GM10266 (cell line): Measurements from ENCODE around the gene TGIF1.

ENCODE experiments used
- DNase-seq: peaks from one replicate; pipeline ENCODE4 v3.0.0; 2012; ENCODE audit errors: extremely low spot score
- TF ChIP-seq, protein P1 (sequence below): IDR thresholded peaks from 2 replicates; pipeline ENCODE4 v1.5.1; 2012; ENCODE audit warnings: mild to moderate bottlenecking, low read depth; ENCODE audit not compliant: control insufficient read depth, insufficient read depth; ENCODE audit errors: missing control alignments

TGIF1 gene

DNA sequence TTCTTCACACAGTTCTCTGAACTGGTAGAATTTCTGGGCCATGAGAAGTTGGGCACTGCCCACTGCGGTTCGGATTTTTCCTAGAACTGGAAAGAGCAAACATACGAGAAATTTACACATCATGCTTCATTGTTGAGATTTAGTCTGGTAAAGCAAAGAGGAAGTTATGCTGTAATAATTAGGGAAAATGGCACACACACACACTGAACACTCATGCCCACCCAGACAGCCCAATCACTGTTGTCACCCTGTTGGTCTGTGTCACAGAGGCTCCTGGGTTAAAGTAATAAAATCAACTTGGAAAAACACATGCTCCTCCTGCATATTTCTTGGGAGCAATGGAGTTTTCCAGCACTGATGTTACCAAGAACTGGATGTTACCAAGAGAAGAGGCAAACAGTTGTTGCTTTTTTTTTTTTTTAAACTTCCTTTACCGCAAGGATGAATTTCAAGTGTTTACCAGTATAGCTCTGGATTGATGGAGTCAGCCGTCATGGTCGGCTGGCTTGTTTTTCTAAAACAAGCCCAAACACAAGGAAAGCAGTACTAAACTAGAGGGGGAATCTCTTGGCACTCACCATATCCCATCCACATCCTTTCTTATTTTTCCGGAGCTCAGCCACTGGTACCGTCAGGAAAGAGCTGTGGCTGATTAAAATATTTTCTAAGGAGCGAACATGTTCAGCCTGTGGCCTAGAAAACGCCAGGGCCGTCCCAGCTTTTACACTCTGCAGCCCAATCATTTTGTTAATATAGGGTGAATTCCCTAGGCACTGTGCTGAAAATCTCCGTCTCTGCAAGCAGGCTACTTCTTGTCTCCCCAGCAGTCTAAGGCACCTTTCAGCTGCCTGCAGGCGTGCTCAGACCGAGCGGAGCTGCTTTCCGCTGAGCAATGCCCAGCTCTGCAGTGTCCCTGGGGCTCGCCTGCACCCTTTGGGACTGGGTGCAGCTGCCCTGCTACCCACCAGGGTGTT lies 58.9 kb downstream of the TGIF1 start:
- TF ChIP-seq, protein P1, sequence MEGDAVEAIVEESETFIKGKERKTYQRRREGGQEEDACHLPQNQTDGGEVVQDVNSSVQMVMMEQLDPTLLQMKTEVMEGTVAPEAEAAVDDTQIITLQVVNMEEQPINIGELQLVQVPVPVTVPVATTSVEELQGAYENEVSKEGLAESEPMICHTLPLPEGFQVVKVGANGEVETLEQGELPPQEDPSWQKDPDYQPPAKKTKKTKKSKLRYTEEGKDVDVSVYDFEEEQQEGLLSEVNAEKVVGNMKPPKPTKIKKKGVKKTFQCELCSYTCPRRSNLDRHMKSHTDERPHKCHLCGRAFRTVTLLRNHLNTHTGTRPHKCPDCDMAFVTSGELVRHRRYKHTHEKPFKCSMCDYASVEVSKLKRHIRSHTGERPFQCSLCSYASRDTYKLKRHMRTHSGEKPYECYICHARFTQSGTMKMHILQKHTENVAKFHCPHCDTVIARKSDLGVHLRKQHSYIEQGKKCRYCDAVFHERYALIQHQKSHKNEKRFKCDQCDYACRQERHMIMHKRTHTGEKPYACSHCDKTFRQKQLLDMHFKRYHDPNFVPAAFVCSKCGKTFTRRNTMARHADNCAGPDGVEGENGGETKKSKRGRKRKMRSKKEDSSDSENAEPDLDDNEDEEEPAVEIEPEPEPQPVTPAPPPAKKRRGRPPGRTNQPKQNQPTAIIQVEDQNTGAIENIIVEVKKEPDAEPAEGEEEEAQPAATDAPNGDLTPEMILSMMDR = no peak
- no peak for DNase-seq
